ENCODE measurements around the gene PNPLA7. TPM values are rescaled to one million over a fixed set of nuclear protein-coding genes. Genes with fewer than 3 reads are reported as not detected.
"Not testable (repeated sequence)": the region's sequence is repeated elsewhere in the genome, so short reads cannot be mapped to it uniquely, and the experiment has no call there.

PNPLA7 gene
- total RNA-seq, 1 experiment from 2014 or later = 0.94 TPM

- no peak for DNase-seq (ENCODE audit: low spot score)
Measured at GRCh38 chr9:137575716-137576411, 25.7 kb upstream of the PNPLA7 start.

GRCh38 chr9:137575364-137575715, 25.1 kb upstream of the PNPLA7 start:
- DNase-seq (ENCODE audit: low spot score) = no peak

DNA sequence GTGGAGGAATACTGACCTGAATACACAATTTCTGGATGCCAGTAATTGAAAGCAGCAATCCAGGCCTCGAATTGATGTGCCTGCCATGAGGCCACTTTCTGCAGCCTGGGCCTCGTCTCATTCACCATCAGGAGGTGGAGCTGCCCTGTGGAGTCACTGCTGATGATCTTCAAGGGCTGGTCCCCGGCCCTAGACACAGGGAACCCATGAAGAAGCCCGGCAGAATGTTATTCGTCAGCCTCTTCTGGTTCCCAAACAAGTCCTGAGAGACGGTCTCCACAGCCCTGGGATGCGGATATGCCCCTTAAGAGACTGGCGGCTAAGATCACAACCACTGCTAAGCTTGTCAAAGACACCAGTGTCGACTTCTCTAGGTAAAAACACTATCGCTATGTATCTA, 24.0 kb upstream of the PNPLA7 start:
- no peak for DNase-seq (ENCODE audit: low spot score)

GRCh38 chr9:137570566-137570965, 20.4 kb upstream of the PNPLA7 start:
- no peak for DNase-seq (ENCODE audit: low spot score)

DNA sequence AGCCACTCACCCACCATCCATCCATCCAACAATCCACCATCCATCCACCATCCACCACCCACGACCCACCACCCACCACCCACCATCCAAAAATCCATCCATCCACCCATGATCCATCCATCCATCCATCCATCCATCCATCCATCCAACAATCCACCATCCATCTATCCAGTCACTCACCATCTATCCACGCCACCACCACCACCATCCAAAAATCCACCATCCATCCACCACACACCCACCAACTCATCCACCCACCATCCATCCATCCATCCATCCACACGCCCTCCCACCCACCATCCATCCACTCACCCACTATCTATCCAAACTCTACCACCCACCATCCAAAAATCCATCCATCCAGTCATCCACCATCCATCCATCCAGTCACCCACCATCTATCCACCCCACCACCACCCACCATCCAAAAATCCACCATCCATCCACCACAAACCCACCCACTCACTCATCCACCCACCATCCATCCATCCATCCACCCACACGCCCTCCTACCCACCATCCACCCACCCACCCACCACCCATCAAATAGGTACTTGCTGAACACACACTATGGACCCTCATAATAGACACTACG, 19.5 kb upstream of the PNPLA7 start:
- no peak for DNase-seq (ENCODE audit: low spot score)

- DNase-seq (ENCODE audit: low spot score) = not testable (repeated sequence)
Measured at GRCh38 chr9:137568445-137568844, 18.2 kb upstream of the PNPLA7 start.

GRCh38 chr9:137564817-137565411, 14.7 kb upstream of the PNPLA7 start:
- DNase-seq (ENCODE audit: low spot score) = no peak

- no peak for DNase-seq (ENCODE audit: low spot score)
Measured at GRCh38 chr9:137564134-137564533, 13.9 kb upstream of the PNPLA7 start.

- DNase-seq (ENCODE audit: low spot score) = no peak
Measured at GRCh38 chr9:137558127-137558526, 7.9 kb upstream of the PNPLA7 start.

DNA sequence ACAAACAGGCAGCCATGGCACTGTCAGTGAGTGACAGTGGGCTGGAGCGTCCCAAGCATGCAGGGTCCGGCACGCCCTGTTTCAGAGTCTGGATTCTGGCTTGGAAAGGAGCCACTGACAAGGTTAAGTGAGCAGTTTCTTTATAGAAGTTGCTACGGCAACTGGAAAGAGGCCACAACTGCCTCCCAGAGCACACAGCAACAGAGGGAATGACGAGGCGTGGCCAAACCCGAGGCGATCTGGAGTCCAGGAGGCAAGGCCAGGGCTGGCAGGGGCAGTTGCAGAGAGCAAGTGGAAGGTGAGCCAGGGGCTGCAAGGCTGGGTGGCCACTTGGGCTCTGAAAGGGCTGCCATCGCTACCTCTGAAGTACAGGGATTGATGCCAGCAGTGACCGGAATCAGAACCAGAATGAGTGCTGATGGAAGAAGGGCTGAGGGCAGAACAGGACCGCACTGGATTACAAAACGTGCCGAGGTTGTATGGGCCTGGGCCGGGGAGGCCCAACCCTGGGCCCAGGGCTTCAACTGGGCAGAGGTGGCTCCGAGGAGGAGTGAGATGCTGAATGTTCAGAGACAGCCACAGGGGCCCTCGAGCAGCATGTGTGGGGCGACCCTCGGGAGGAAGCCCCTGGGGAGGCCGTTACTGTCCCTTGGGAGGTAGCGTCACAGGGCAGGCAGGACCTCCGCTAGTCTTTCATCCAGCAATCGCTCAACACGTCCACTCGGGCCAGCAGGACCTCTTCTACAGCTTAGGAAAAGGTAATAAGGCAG, 6.1 kb upstream of the PNPLA7 start:
- DNase-seq (ENCODE audit: low spot score) = no peak

GRCh38 chr9:137555179-137555578, 5.0 kb upstream of the PNPLA7 start:
- no peak for DNase-seq (ENCODE audit: low spot score)

GRCh38 chr9:137554349-137554748, 4.1 kb upstream of the PNPLA7 start:
- DNase-seq (ENCODE audit: low spot score) = no peak

DNA sequence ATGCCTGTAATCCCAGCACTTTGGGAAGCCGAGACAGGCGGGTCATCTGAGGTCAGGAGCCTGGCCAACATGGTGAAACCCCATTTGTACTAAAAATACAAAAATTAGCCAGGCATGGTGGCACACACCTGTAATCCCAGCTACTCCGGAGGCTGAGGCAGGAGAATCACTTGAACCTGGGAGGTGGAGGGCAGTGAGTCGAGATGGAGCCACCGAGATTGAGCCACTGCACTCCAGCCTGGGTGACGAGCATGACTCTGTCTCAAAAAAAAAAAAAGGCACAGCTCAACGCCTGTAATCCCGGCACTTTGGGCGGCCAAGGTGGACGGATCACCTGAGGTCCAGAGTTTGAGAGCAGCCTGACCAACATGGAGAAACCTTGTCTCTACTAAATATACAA, 3.5 kb upstream of the PNPLA7 start:
- DNase-seq (ENCODE audit: low spot score) = not testable (repeated sequence)

- DNase-seq (ENCODE audit: low spot score) = peak; percentile 47
Measured at GRCh38 chr9:137552022-137552768, 2.0 kb upstream of the PNPLA7 start.

DNA sequence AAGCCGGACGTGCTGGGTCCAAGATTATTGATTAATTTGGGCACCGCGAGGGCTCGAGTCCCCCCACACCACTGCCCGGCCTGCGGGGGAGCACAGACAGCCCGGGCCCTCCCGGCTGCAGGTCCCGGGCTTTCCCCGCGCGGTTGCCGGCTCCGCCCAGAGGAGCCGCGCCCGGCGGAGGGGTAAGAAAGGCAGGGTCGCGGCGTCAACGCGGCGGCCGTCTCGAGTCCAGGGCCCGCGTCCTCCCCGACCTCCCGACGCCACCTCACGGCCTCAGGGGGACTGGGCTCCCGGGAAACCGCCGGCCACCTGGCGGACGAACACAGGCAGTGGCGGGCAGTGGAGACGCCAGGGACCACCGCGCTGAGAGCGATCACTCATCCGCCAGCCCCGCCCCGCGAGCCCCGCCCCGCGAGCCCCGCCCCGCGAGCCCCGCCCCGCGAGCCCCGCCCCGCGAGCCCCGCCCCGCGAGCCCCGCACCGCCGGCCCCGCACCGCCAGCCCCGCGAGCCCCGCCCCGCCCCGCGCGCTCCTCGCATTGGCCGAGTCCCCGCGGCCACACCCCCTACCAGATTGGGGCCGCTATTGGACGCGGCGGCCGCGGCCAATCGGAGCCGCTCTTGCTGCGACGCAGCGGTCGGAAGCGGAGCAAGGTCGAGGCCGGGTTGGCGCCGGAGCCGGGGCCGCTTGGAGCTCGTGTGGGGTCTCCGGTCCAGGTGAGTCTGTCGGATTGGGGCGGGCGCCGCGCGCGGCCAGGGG, 1.2 kb upstream of the PNPLA7 start, which contains the start of gene MRPL41:
Gene MRPL41 (plus strand): TSS at position 616 of the 758 bp plus-strand sequence. CDS start 203 bp downstream, outside the sequence.
- DNase-seq (ENCODE audit: low spot score) = peak; percentile 85

DNA sequence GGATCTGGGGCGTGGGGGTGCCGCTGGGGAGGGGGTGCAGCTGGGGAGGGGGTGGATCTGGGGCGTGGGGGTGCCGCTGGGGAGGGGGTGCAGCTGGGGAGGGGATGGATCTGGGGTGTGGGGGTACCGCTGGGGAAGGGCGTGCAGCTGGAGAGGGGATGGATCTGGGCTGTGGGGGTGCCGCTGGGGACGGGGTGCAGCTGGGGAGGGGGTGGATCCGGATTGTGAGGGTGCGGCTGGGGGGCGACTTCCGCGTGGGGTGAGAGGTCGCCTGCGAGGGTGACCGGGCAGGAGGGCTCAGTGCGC, 709 bp upstream of the PNPLA7 start:
- DNase-seq (ENCODE audit: low spot score) = not testable (repeated sequence)

GRCh38 chr9:137547687-137548543, 2.3 kb downstream of the PNPLA7 start:
- no peak for DNase-seq (ENCODE audit: low spot score)

GRCh38 chr9:137545123-137545522, 5.1 kb downstream of the PNPLA7 start:
- no peak for DNase-seq (ENCODE audit: low spot score)

DNA sequence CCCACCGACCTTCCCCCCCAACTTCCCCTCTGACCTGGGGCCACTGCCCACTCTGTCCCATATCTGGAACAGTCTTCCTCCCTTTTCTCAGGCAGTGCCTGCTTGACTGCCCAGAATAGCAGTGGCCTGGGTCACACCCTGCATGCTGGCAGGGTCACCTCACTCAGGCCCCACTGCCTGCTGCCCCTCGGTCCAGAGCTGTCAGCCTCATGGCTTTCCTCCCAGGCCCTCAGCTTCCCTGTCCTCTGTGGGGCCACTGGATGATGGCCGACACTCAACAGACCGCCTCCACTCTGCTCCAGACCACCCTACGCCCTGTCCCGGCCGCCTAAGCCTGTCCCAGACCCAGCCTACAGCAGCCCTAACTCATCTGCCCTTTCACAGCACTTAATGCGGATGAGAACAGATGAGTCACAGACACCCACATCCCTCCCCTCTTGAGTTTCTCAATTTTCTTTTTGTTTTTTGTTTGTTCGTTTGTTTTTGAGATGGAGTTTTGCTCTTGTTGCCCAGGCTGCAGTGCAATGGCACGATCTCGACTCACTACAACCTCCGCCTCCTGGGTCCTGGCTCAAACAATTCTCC, 5.9 kb downstream of the PNPLA7 start:
- DNase-seq (ENCODE audit: low spot score) = no peak

Data from HT-29 (cell line).